Heart left ventricle (tissue), 13 donors: ENCODE data around the gene BCR.

ENCODE experiments used
- CTCF ChIP-seq, 12 donors: fragments of 200-600 bp; sonication (generic) in 4 of 12; IDR thresholded peaks; one replicate each; pipeline versions ENCODE4 v1.5.0 to v1.8.0; 2018 to 2022; ENCODE audit warnings: antibody characterized with exemption in 12 of 12, mild to moderate bottlenecking in 5 of 12
- POLR2A ChIP-seq, 2 donors: fragments of 450-650 bp; IDR thresholded peaks; one replicate each; pipeline ENCODE4 v1.6.1; 2017; ENCODE audit warnings: antibody characterized with exemption in 2 of 2, mild to moderate bottlenecking in 2 of 2, moderate library complexity in 2 of 2
- donor health status: ischemic (EF 13 %, LVEDD 7.1; RV severe dilation, severe dysfunction).
- donor health status: DM: no; HTN: yes; CAD: no.
- donor health status: DM: no; HTN: no; CAD: no.
- donor health status: ischemic (EF 25% LVEDD 6.9; RV normal size, moderate dysfunction).
- donor health status: ischemic (EF 25% LVEDD 5.7; RV mildly dilated, moderate dysfunction).
- donor health status: ischemic (EF 35%, LVEDD 5.7; RV mildly dilated, moderate dysfunction).
- donor health status: nonischemic (EF 11% LVEDD 7.7; RV severe dilation, severe dysfunction).
- donor health status: DM: yes; HTN: yes; CAD: no.
- donor health status: PGD.
- donor health status: ischemic (EF 29% LVEDD 5.4; RV normal size, mild dysfunction).
- donor health status: nonischemic (EF 23%, LVEDD 6.1; RV moderate dilation, normal function).

GRCh38 chr22:23292453-23293350 lies 112.4 kb downstream of the BCR start:
- TF ChIP-seq CTCF (IDR thresholded peaks at IDR 0.05) (no peak), POLR2A (IDR thresholded peaks at IDR 0.05) (no peak)
